OCI-LY1 (cell line): Measurements from ENCODE around the gene ENTREP3.

ENCODE experiments used
- CTCF ChIP-seq: fragments of 200-600 bp; sonication (generic), shearing (Covaris generic); IDR thresholded peaks from 2 replicates; pipeline ENCODE4 v1.5.1; 2017; ENCODE audit warnings: mild to moderate bottlenecking, antibody characterized with exemption, low read length, moderate library complexity, mixed read lengths
- EZH2 ChIP-seq: fragments of 200-600 bp; sonication (generic), shearing (Covaris generic); IDR thresholded peaks from 2 replicates; pipeline ENCODE4 v1.8.0; 2017; ENCODE audit warnings: borderline replicate concordance, mixed run types, mild to moderate bottlenecking, antibody characterized with exemption, low read length, moderate library complexity, mixed read lengths

- TF ChIP-seq CTCF (no peak), EZH2 (no peak)
These were observed 13.4 kb downstream of the ENTREP3 start for GRCh38 chr1:155241841-155242264.
